ENCODE measurements around the gene PDE6B. TPM values are rescaled to one million over a fixed set of nuclear protein-coding genes. Genes with fewer than 3 reads are reported as not detected.
A peak's percentile ranks its signal among the peaks of the same experiment; 100 is the strongest.

PDE6B gene
- total RNA-seq, 1 experiment from 2014 or later = 12.7 TPM

DNA sequence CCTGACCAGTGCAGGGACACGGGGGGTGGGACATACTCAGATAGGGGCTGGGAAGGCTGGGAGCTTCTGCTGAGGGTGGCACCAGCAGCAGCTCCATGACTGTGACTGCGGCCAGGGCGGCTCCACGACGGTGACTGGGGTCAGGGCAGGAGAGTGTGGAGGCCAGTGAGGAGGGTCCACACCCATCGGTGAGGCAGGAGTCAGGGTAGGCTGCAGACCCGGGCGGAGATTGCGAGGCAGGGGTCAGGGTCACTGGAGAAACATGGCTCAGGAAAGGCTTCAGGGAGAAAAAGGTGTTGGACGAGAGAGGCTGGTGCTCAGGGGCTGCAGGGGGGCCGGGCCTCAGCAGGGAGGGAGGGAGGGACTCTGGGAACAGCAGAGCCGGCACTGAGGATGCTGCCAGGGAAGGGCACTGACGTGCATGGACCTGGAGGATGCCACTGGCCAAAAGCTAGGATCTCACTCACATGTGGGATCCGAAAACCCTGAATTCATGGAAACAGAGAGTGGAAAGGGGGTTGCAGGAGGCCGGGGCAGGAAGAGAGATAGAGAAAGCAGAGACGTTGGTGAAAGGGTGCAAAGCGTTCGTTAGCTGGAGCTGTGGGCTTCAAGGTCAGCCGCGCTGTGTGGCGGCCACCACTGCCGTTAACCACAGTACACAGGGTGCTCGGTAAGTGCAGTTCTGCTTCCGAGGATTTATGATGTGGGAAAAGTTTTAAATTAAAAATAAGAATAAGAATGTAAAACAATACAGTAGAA lies 26.7 kb downstream of the PDE6B start:
- H3K27me3 ChIP-seq (ENCODE audit: control insufficient read depth, insufficient read depth, low read length) = no peaks in the 10 kb centered on the region

DNA sequence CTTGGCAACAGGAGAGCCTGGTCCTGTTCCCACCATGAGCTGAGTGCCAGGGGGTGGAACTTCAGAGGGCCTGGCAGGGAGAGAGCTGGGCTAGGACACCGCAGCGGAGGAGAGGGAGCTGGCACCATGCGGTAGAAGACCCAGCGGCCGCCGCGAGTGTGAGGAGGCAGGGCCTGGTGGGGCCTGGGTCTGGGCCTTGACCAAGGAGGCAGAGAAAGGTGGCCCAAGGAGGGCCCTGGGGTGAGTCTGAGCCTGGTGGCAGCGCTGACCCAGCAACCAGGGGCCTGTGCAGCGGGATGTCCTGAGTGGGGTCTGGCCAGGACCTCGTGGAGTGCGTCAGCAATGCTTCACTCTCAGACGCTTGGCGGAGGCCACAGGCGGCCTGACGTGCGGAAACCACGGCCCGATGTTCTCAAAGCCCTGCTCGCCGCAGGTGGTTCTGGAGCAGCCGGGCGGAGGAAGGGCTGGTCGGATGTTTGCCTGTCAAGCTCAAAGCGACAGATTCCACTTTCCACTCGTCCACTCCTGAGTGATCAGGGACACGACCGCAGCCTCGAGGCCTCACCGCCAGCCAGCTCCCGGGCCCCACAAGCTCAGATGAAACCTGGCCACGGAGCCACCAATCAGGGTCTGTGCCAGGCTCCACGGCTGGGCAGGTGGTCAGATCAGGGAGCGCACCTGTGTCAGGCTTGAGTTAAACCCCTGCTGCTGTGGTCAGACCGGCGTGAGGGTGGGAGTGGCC lies 27.9 kb downstream of the PDE6B start:
- Histone ChIP-seq H3K27me3 (ENCODE audit: control insufficient read depth, insufficient read depth, low read length) (no peaks in the 10 kb centered on the region), H3K36me3 (replicated peaks; ENCODE audit: control insufficient read depth, insufficient read depth, low read length) (no peaks in the 10 kb centered on the region), H3K4me3 (ENCODE audit: insufficient read depth, low read depth, low read length) (no peak overlapping the region)
- DNase-seq = peak; percentile 73

More for the DNA sequence above, 26.7 kb downstream of the PDE6B start:
- peak; percentile 71 for DNase-seq
- Histone ChIP-seq H3K4me3 (ENCODE audit: insufficient read depth, low read depth, low read length) (no peak overlapping the region), H3K36me3 (replicated peaks; ENCODE audit: control insufficient read depth, insufficient read depth, low read length) (no peaks in the 10 kb centered on the region)

DNA sequence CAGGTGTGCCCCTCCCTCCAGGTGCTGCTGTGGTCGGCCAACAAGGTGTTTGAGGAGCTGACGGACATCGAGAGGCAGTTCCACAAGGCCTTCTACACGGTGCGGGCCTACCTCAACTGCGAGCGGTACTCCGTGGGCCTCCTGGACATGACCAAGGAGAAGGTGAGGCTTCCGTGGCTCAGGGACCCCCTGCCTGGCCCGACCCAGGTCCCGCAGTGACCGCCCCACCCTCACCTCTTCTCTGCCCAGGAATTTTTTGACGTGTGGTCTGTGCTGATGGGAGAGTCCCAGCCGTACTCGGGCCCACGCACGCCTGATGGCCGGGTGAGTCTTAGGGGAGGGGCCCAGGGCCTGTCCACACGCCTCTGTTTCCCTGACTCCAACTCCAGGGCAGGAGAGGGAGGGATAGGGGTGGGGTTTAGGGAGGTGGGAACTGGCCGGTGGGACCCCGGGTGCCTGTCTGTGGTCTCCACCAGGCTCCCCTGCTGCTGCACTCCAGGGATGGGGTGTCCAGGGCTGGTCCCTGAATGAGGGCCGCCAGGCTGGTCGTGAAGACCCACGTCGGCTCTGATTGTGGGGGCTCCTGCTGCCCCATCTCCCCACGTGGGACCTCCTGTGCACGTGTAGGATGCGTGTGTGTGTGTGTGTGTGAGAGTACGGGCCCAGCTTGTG lies 28.6 kb downstream of the PDE6B start:
- DNase-seq = no peak
- H3K27me3 ChIP-seq (ENCODE audit: control insufficient read depth, insufficient read depth, low read length) = no peaks in the 10 kb centered on the region
- H3K4me3 ChIP-seq (ENCODE audit: insufficient read depth, low read depth, low read length) = no peak overlapping the region
- H3K36me3 ChIP-seq (replicated peaks; ENCODE audit: control insufficient read depth, insufficient read depth, low read length) = no peaks in the 10 kb centered on the region

DNA sequence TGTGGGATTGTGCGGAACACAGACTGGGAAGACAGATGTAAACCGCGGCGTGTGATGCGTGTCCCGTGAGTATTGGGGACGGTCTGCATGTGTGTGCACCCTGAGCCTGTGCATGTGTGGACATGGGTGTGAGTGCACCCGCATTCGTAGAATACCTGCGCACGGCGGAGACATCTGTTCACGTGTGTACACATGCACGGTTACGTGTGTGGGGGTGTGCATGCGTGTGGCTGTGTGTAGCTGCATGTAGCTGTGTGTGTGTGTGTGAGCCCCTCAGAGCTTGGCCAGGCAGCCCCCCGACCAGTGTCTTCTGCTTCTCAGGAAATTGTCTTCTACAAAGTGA lies 29.1 kb downstream of the PDE6B start:
- DNase-seq = no peak
- Histone ChIP-seq H3K27me3 (ENCODE audit: control insufficient read depth, insufficient read depth, low read length) (no peaks in the 10 kb centered on the region), H3K36me3 (replicated peaks; ENCODE audit: control insufficient read depth, insufficient read depth, low read length) (no peaks in the 10 kb centered on the region), H3K4me3 (ENCODE audit: insufficient read depth, low read depth, low read length) (no peak overlapping the region)

DNA sequence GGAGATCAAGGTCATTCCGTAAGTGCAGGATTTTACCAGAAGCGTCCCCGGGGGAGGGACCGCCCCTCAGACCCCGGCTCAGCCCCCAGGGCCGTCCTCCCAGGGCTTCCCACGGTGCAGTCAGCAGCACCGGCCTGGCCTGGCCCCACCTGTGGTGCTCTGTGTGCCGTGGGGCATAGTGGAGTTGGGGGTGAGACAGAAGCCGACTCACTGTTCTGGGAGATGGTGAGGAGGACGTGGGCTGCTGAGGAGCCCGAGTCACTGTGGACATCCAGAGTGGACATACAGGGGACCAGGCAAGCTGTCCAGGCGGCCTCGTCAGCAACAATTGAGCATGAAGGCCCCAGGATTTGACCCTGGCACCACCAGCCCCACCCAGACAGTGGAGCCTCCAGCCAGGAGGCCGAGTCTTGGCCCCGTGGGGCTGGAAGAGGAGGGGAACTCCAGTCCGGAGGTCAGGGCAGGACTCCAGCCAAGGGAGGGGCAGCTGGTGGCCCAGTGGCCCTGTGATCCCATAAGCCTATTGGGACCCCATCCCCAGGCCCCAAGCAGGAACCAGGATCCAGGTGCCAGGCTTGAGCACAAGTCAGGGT lies 29.6 kb downstream of the PDE6B start:
- H3K36me3 ChIP-seq (replicated peaks; ENCODE audit: control insufficient read depth, insufficient read depth, low read length) = no peaks in the 10 kb centered on the region
- DNase-seq = peak; percentile 75

DNA sequence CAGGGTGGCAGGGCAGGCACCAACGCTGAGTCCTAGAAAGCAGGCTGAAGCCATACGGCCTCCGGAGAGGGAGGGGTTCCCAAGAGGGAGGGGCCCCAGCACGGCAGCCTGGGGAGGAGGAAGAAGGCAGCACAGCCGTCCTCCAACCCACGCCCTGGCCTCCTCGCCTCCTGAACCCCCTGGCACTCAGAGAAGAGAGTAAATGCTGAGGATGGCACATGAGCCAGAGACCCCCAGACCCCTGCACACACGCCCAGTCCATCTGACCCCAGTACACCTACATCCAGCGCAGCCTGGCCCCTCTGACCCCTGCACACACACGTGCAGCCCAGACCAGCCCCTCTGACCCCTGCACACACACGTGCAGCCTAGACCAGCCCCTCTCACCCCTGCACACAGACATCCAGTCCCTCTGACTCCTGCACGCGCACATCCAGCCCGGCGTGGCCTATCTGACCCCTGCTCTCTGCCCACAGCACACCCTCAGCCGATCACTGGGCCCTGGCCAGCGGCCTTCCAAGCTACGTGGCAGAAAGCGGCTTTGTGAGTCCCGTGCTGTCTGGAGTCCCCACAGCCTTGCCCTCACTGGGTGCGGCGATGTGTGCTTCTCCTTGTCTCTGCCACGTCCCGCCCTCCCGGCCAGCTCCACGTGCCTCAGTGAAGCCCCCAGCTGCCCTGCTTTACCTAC lies 30.2 kb downstream of the PDE6B start:
- no peak overlapping the region for H3K4me3 ChIP-seq (ENCODE audit: insufficient read depth, low read depth, low read length)
- DNase-seq = peak; percentile 57
- no peaks in the 10 kb centered on the region for H3K36me3 ChIP-seq (replicated peaks; ENCODE audit: control insufficient read depth, insufficient read depth, low read length)
- no peaks in the 10 kb centered on the region for H3K27me3 ChIP-seq (ENCODE audit: control insufficient read depth, insufficient read depth, low read length)

More for the DNA sequence above, 29.6 kb downstream of the PDE6B start:
- H3K4me3 ChIP-seq (ENCODE audit: insufficient read depth, low read depth, low read length) = no peak overlapping the region
- no peaks in the 10 kb centered on the region for H3K27me3 ChIP-seq (ENCODE audit: control insufficient read depth, insufficient read depth, low read length)

DNA sequence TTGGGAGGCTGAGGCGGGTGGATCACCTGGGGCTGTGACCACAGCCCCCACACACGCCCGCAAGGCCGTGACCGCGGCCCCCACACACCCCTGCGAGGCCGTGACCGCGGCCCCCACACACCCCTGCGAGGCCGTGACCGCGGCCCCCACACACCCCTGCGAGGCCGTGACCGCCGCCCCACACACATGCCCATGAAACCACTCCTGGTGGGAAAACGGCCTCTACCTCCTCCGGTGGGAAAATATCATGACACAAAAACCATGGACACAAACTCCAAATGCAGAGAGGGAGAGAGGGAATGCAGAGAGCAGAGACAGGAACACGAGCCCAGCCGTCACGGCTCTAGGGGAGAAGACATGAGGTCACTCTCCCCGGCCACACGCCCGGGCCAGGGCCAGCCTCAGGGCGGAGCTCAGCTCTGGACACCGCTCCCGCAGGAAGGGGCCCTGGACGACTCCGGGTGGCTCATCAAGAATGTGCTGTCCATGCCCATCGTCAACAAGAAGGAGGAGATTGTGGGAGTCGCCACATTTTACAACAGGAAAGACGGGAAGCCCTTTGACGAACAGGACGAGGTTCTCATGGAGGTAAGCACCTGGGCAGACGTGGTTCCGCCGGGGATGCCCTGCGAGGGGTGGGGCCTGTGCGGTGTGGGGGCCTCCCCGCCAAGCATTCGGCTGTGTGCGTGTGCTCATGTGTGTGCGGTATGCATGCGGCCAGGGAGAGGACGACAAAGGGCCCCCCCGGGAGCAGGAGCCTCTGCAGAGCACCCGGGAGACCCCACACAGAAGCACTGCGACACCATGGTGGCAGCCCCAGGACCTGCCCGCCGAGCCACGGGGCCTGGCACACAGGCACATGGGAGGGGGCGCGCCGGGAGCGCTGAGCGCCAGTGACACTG lies 31.3 kb downstream of the PDE6B start:
- Histone ChIP-seq H3K36me3 (replicated peaks; ENCODE audit: control insufficient read depth, insufficient read depth, low read length) (no peaks in the 10 kb centered on the region), H3K4me3 (ENCODE audit: insufficient read depth, low read depth, low read length) (no peak overlapping the region), H3K27me3 (ENCODE audit: control insufficient read depth, insufficient read depth, low read length) (no peaks in the 10 kb centered on the region)
- peak; percentile 55 for DNase-seq

DNA sequence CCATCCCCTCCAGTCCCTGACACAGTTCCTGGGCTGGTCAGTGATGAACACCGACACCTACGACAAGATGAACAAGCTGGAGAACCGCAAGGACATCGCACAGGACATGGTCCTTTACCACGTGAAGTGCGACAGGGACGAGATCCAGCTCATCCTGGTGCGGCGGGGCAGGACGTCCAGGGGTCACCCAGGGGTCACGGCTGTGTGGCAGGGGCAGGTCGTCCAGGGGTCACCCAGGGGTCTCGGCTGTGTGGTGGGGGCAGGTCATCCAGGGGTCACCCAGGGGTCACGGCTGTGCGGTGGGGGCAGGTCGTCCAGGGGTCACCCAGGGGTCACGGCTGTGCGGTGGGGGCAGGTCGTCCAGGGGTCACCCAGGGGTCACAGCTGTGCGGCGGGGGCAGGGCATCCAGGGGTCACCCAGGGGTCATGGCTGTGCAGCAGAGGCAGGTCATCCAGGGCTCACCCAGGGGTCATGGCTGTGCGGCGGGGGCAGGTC lies 32.0 kb downstream of the PDE6B start:
- DNase-seq = no peak
- Histone ChIP-seq H3K36me3 (replicated peaks; ENCODE audit: control insufficient read depth, insufficient read depth, low read length) (no peaks in the 10 kb centered on the region), H3K27me3 (ENCODE audit: control insufficient read depth, insufficient read depth, low read length) (no peaks in the 10 kb centered on the region)

DNA sequence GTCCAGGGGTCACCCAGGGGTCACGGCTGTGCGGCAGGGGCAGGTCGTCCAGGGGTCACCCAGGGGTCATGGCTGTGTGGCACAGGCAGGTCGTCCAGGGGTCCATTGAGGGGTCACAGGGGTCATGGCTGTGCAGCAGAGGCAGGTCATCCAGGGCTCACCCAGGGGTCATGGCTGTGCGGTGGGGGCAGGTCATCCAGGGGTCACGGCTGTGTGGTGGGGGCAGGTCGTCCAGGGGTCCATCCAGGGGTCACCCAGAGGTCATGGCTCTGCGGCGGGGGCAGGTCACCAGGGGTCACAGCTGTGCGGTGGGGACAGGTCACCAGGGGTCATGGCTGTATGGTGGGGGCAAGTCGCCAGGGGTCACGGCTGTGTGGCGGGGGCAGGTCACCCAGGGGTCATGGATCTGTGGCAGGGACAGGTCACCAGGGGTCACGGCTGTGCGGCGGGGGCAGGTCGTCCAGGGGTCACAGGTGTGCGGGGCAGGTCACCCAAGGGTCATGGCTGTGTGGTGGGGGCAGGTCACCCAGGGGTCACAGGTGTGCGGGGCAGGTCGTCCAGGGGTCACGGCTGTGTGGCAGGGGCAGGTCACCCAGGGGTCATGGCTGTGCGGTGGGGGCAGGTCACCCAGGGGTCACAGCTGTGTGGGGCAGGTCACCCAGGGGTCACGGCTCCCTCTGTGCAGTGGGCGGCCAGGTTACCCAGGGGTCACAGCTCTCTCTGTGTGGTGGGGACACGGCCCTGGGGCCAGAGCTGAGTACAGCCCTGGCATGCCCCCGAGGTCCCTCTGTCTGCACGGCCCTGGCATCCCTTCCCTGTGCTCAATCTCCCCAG lies 32.7 kb downstream of the PDE6B start:
- no peaks in the 10 kb centered on the region for H3K36me3 ChIP-seq (replicated peaks; ENCODE audit: control insufficient read depth, insufficient read depth, low read length)
- no peak for DNase-seq
- no peak overlapping the region for H3K4me3 ChIP-seq (ENCODE audit: insufficient read depth, low read depth, low read length)
- no peaks in the 10 kb centered on the region for H3K27me3 ChIP-seq (ENCODE audit: control insufficient read depth, insufficient read depth, low read length)

More for the DNA sequence above, 32.0 kb downstream of the PDE6B start:
- H3K4me3 ChIP-seq (ENCODE audit: insufficient read depth, low read depth, low read length) = no peak overlapping the region

DNA sequence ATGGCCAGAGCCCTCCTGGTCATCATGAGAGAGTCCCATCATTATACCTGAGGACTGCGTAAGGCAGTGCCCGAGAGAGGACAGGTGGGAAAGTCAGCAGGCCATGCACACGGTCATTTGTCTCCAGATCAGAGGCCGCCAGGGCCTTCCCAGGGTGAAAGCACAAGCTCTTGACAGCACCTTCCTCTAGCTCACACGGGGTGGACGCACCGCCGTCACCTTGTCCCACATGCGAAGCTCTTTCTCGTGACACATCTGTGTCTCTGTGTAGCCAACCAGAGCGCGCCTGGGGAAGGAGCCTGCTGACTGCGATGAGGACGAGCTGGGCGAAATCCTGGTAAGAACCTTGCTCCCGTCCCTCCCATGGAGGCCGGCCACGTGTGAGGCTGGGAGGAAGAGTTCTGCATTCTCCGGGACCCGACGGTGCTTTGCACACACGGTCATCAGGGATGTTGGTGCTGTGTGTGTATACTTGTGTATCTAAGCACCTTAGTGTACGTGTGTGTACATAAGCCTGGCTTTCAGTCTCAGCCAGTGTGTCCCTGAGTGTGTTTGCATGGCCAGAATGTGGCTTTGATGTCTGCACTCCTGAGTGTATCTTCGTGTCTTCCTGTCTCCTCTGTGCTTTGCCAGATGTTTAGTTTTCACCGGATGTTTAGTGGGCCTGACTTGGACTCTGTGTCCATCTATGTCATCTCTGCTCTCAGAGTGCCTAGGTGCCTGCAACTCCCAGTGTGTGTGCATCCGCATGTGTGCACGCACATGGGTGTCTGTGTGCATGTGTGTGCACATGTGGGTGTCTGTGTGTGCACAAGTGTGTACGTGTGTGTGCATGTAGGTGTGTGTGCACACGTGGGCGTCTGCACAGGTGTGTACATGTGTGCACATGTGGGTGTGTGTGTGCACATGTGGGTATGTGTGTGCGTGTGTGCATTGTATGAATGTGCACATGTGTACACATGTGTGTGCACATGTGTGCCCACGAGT lies 33.6 kb downstream of the PDE6B start:
- Histone ChIP-seq H3K27me3 (ENCODE audit: control insufficient read depth, insufficient read depth, low read length) (no peaks in the 10 kb centered on the region), H3K4me3 (ENCODE audit: insufficient read depth, low read depth, low read length) (no peak overlapping the region), H3K36me3 (replicated peaks; ENCODE audit: control insufficient read depth, insufficient read depth, low read length) (no peaks in the 10 kb centered on the region)
- no peak for DNase-seq

DNA sequence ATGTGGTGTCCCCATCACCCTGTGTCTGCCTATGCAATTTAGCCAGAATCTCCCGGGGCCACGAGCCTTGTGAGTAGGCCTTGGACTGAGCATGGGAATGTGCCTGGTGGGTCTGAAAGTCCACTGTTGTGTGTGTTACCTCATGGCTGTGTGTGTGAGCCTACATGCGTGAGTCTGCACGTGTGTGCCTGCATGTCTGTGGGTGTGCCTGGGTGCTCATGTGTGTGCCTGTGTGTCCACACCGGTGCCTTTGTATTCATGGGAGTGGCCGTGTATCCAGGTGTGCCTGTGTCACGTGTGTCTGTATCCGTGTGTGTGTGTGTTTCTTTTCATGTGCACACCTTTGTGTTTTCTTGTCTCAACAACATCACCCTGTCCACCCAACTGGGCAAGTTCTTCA lies 34.5 kb downstream of the PDE6B start:
- Histone ChIP-seq H3K27me3 (ENCODE audit: control insufficient read depth, insufficient read depth, low read length) (no peaks in the 10 kb centered on the region), H3K36me3 (replicated peaks; ENCODE audit: control insufficient read depth, insufficient read depth, low read length) (no peaks in the 10 kb centered on the region), H3K4me3 (ENCODE audit: insufficient read depth, low read depth, low read length) (no peak overlapping the region)
- no peak for DNase-seq

DNA sequence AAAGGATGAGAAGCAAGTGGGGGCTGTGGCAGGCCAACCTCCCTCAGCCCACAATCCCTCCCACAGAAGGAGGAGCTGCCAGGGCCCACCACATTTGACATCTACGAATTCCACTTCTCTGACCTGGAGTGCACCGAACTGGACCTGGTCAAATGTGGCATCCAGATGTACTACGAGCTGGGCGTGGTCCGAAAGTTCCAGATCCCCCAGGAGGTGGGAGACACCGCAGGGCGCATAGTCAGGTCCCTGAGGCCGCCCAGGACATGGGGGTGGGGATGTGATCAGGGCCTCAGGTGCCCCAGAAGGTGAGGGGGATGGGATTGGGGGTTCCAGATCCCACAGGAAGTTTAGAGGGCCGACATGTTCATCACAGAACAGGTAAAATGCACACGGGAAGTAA lies 35.0 kb downstream of the PDE6B start:
- H3K27me3 ChIP-seq (ENCODE audit: control insufficient read depth, insufficient read depth, low read length) = no peaks in the 10 kb centered on the region
- H3K4me3 ChIP-seq (ENCODE audit: insufficient read depth, low read depth, low read length) = no peak overlapping the region
- DNase-seq = no peak
- no peaks in the 10 kb centered on the region for H3K36me3 ChIP-seq (replicated peaks; ENCODE audit: control insufficient read depth, insufficient read depth, low read length)
